Right forelimb (tissue), 1 donor: ENCODE results near the gene OSBPL2.

Experiments used
- DNase-seq: peaks from one replicate; pipeline ENCODE4 v3.0.0-alpha.2; 2018

The OSBPL2 gene

GRCh38 chr20:62208061-62208794, 30.1 kb upstream of the OSBPL2 start:
- DNase-seq, result no peak

GRCh38 chr20:62208795-62209755, 29.2 kb upstream of the OSBPL2 start:
- DNase-seq, result no peak

- DNase-seq, result no peak
Measured at GRCh38 chr20:62209850-62210495, 28.3 kb upstream of the OSBPL2 start.

GRCh38 chr20:62210496-62210855, 27.8 kb upstream of the OSBPL2 start:
- no peak for DNase-seq

GRCh38 chr20:62211216-62211615, 27.1 kb upstream of the OSBPL2 start:
- no peak for DNase-seq

- DNase-seq, result no peak
Measured at GRCh38 chr20:62211769-62212288, 26.5 kb upstream of the OSBPL2 start.

GRCh38 chr20:62212299-62212698, 26.0 kb upstream of the OSBPL2 start:
- no peak for DNase-seq

GRCh38 chr20:62214067-62214466, 24.3 kb upstream of the OSBPL2 start:
- DNase-seq, result no peak

- no peak for DNase-seq
Measured at GRCh38 chr20:62215020-62215990, 23.0 kb upstream of the OSBPL2 start.

GRCh38 chr20:62215991-62216635, 22.2 kb upstream of the OSBPL2 start:
- DNase-seq, result no peak

GRCh38 chr20:62216636-62217566, 21.4 kb upstream of the OSBPL2 start:
- DNase-seq, result no peak

GRCh38 chr20:62217913-62218773, 20.2 kb upstream of the OSBPL2 start:
- DNase-seq, result no peak

- DNase-seq, result no peak
Measured at GRCh38 chr20:62219101-62219991, 19.0 kb upstream of the OSBPL2 start.

GRCh38 chr20:62219992-62220665, 18.2 kb upstream of the OSBPL2 start, which contains the start of gene HRH3:
TSS of gene HRH3 (minus strand) at chr20:62220278. CDS start at chr20:62219970, 308 bp downstream.
- DNase-seq, result peak; percentile 78

GRCh38 chr20:62220666-62221568, 17.4 kb upstream of the OSBPL2 start:
- DNase-seq, result no peak

- DNase-seq, result no peak
Measured at GRCh38 chr20:62222266-62222850, 16.0 kb upstream of the OSBPL2 start.
